H1 (cell line): ENCODE measurements around the gene CLPTM1L. TPM values are rescaled to one million over a fixed set of nuclear protein-coding genes. Genes with fewer than 3 reads are reported as not detected.

Experiments
- CTCF ChIA-PET: fragments of 300-600 bp; sonication (Branson Sonifier 250); formaldehyde crosslinking; loops from one replicate; lab custom pipeline; 2021; ENCODE audit not compliant: partially characterized antibody; lab: Charles Lee
- POLR2A ChIA-PET: fragments of 300-600 bp; sonication (Branson Sonifier 250); formaldehyde crosslinking; loops from one replicate; lab custom pipeline; 2021; ENCODE audit warnings: inconsistent platforms; ENCODE audit not compliant: partially characterized antibody; lab: Charles Lee
- DNase-seq, 2 experiments: peaks; one replicate each; pipeline versions ENCODE4 v3.0.0 to v3.0.0-alpha.2; 2010 to 2022; ENCODE audit warnings: low spot score in 2 of 2, low read depth in 1 of 2, mixed read lengths in 1 of 2
- FAIRE-seq: peaks from 2 replicates; lab custom pipeline; 2011; peaks lifted over from hg19 to GRCh38; lab: Jason Lieb, UNC
- H2AFZ ChIP-seq: 2 replicates; pipeline ENCODE4 v1.8.1; 2012; ENCODE audit warnings: low read length, inconsistent platforms
- H2AK5ac ChIP-seq: 2 replicates; pipeline ENCODE4 v1.6.1; 2013; ENCODE audit warnings: low read depth, low read length
- H2BK120ac ChIP-seq: replicated peaks from 2 replicates; pipeline ENCODE3; 2013; ENCODE audit warnings: low read depth, low read length, inconsistent platforms
- H2BK12ac ChIP-seq: 2 replicates; pipeline ENCODE4 v1.6.1; 2013; ENCODE audit warnings: low read depth, low read length
- H2BK15ac ChIP-seq: 2 replicates; pipeline ENCODE4 v1.6.1; 2013; ENCODE audit warnings: low read length
- H2BK20ac ChIP-seq: 2 replicates; pipeline ENCODE4 v1.6.1; 2013; ENCODE audit warnings: low read length
- H2BK5ac ChIP-seq: 2 replicates; pipeline ENCODE4 v1.6.1; 2013; ENCODE audit warnings: low read depth, low read length
- H3K14ac ChIP-seq: 2 replicates; pipeline ENCODE4 v1.6.1; 2013; ENCODE audit warnings: inconsistent platforms; ENCODE audit not compliant: insufficient read length
- H3K18ac ChIP-seq: 2 replicates; pipeline ENCODE4 v1.6.1; 2013; ENCODE audit warnings: low read length; ENCODE audit errors: extremely low read depth
- H3K23ac ChIP-seq: 2 replicates; pipeline ENCODE4 v1.6.1; 2013; ENCODE audit warnings: inconsistent platforms; ENCODE audit not compliant: insufficient read length
- H3K23me2 ChIP-seq: 2 replicates; pipeline ENCODE4 v1.6.1; 2013; ENCODE audit warnings: low read depth, low read length
- H3K27ac ChIP-seq: 2 replicates; pipeline ENCODE4 v1.6.1; 2011; ENCODE audit warnings: low read depth, low read length, inconsistent platforms
- H3K27me3 ChIP-seq, 4 experiments: replicated peaks in 1 of 4; 1 replicate in 1 of 4; 2 replicates in 3 of 4; pipeline versions ENCODE4 v1.6.1 to v1.8.1; 2011 to 2013; ENCODE audit warnings: low read length in 3 of 4, mild to moderate bottlenecking in 3 of 4, inconsistent platforms in 2 of 4, mixed read lengths in 2 of 4, moderate library complexity in 1 of 4; ENCODE audit not compliant: control insufficient read depth in 3 of 4, insufficient read depth in 3 of 4; ENCODE audit errors: extremely low read depth in 1 of 4
- H3K36me3 ChIP-seq, 4 experiments: 2 replicates each; pipeline versions ENCODE4 v1.6.1 to v1.8.1; 2011 to 2013; ENCODE audit warnings: mild to moderate bottlenecking in 4 of 4, low read length in 3 of 4, moderate library complexity in 2 of 4, control low read depth in 1 of 4, inconsistent platforms in 1 of 4; ENCODE audit not compliant: insufficient read depth in 4 of 4, control insufficient read depth in 2 of 4
- H3K4ac ChIP-seq: replicated peaks from 2 replicates; pipeline ENCODE3; 2013; ENCODE audit warnings: low read length, low read depth, mixed read lengths, inconsistent platforms; ENCODE audit not compliant: insufficient read length
- H3K4me1 ChIP-seq, 4 experiments: replicated peaks in 1 of 4; 1 replicate in 1 of 4; 2 replicates in 3 of 4; pipeline versions ENCODE4 v1.6.1 to v1.8.1; 2011 to 2013; ENCODE audit warnings: low read length in 3 of 4, inconsistent platforms in 2 of 4, mixed read lengths in 1 of 4; ENCODE audit not compliant: insufficient read depth in 4 of 4, control insufficient read depth in 3 of 4
- H3K4me2 ChIP-seq, 2 experiments: 2 replicates each; pipeline versions ENCODE4 v1.6.1 to v1.8.1; 2011 to 2013; ENCODE audit warnings: low read depth in 2 of 2, low read length in 2 of 2, control low read depth in 1 of 2, inconsistent platforms in 1 of 2, mild to moderate bottlenecking in 1 of 2; ENCODE audit not compliant: insufficient read depth in 1 of 2
- H3K4me3 ChIP-seq, 4 experiments: fragments of 200-600, 300-600 bp in 1 of 4; sonication (generic), shearing (Covaris generic), sonication (Bioruptor Twin) in 1 of 4; 2 replicates each; pipeline versions ENCODE4 v1.5.1 to v1.8.1; 2011 to 2016; ENCODE audit warnings: low read length in 4 of 4, low read depth in 3 of 4, control low read depth in 2 of 4, inconsistent platforms in 2 of 4, mild to moderate bottlenecking in 2 of 4, mixed read lengths in 1 of 4, moderate library complexity in 1 of 4; ENCODE audit not compliant: insufficient read depth in 2 of 4; ENCODE audit errors: extremely low read depth in 1 of 4
- H3K56ac ChIP-seq: replicated peaks from 2 replicates; pipeline ENCODE3; 2013; ENCODE audit warnings: low read depth, mild to moderate bottlenecking, mixed read lengths, low read length, inconsistent platforms; ENCODE audit not compliant: insufficient read length
- H3K79me1 ChIP-seq: 2 replicates; pipeline ENCODE4 v1.6.1; 2013; ENCODE audit warnings: low read depth, low read length, control low read depth
- H3K79me2 ChIP-seq, 2 experiments: 2 replicates each; pipeline versions ENCODE4 v1.6.1 to v1.8.1; 2012 to 2013; ENCODE audit warnings: low read length in 2 of 2, mild to moderate bottlenecking in 2 of 2, inconsistent platforms in 1 of 2; ENCODE audit not compliant: insufficient read depth in 2 of 2, control insufficient read depth in 1 of 2
- H3K9ac ChIP-seq, 4 experiments: replicated peaks in 1 of 4; 1 replicate in 1 of 4; 2 replicates in 3 of 4; pipeline versions ENCODE4 v1.6.1 to v1.8.1; 2011 to 2013; ENCODE audit warnings: low read depth in 3 of 4, low read length in 3 of 4, control low read depth in 2 of 4, mild to moderate bottlenecking in 2 of 4, moderate library complexity in 2 of 4, inconsistent platforms in 1 of 4; ENCODE audit errors: extremely low read depth in 1 of 4
- H3K9me3 ChIP-seq, 2 experiments: 2 replicates each; pipeline versions ENCODE4 v1.6.1 to v1.8.1; 2012 to 2013; ENCODE audit warnings: mild to moderate bottlenecking in 2 of 2, moderate library complexity in 2 of 2, control low read depth in 1 of 2, inconsistent platforms in 1 of 2, low read depth in 1 of 2, low read length in 1 of 2, mixed read lengths in 1 of 2; ENCODE audit not compliant: insufficient read depth in 2 of 2
- H4K20me1 ChIP-seq, 2 experiments: replicated peaks in 1 of 2; 2 replicates each; pipeline versions ENCODE3 to v1.8.1; 2011 to 2013; ENCODE audit warnings: inconsistent platforms in 2 of 2, low read length in 2 of 2, mild to moderate bottlenecking in 1 of 2; ENCODE audit not compliant: insufficient read depth in 2 of 2, control insufficient read depth in 1 of 2
- H4K5ac ChIP-seq: 2 replicates; pipeline ENCODE4 v1.6.1; 2013; ENCODE audit warnings: low read length, low read depth, mixed read lengths, inconsistent platforms; ENCODE audit not compliant: insufficient read length
- H4K8ac ChIP-seq: 2 replicates; pipeline ENCODE4 v1.8.0; 2013; ENCODE audit warnings: mild to moderate bottlenecking, moderate library complexity, low read length, inconsistent platforms; ENCODE audit not compliant: insufficient read depth; ENCODE audit errors: extremely low read depth
- H4K91ac ChIP-seq: replicated peaks from 2 replicates; pipeline ENCODE3; 2013; ENCODE audit warnings: low read length, mixed read lengths, inconsistent platforms; ENCODE audit not compliant: insufficient read length
- ASH2L ChIP-seq: fragments of 200-600, 300-600 bp; sonication (generic); IDR thresholded peaks from one replicate; pipeline ENCODE4 v1.7.1; 2017; ENCODE audit warnings: low read length
- BRCA1 ChIP-seq: IDR thresholded peaks from 2 replicates; pipeline ENCODE4 v1.6.1; 2012; ENCODE audit warnings: low read depth, low read length, improper control_type of control experiment
- CHD1 ChIP-seq: IDR thresholded peaks from 2 replicates; pipeline ENCODE4 v1.6.1; 2012; ENCODE audit warnings: low read depth, low read length, improper control_type of control experiment
- CREB1 ChIP-seq: IDR thresholded peaks from 2 replicates; pipeline ENCODE4 v1.6.1; 2012; ENCODE audit warnings: inconsistent platforms
- EP300 ChIP-seq, 2 experiments: IDR thresholded peaks; 1 replicate in 1 of 2; 2 replicates in 1 of 2; pipeline ENCODE4 v1.6.1; 2011 to 2012; ENCODE audit warnings: low read depth in 2 of 2, low read length in 2 of 2, mild to moderate bottlenecking in 2 of 2, borderline replicate concordance in 1 of 2, inconsistent platforms in 1 of 2, moderate library complexity in 1 of 2
- HDAC6 ChIP-seq: IDR thresholded peaks from one replicate; pipeline ENCODE4 v1.7.1; 2012; ENCODE audit warnings: low read depth, mild to moderate bottlenecking, inconsistent platforms, low read length, moderate library complexity
- JUN ChIP-seq: IDR thresholded peaks from 2 replicates; pipeline ENCODE4 v1.6.1; 2011; ENCODE audit warnings: low read depth, mild to moderate bottlenecking, improper control_type of control experiment, low read length
- KDM4A ChIP-seq: IDR thresholded peaks from one replicate; pipeline ENCODE4 v1.7.1; 2012; ENCODE audit warnings: low read depth, mild to moderate bottlenecking, moderate library complexity, low read length, inconsistent platforms; ENCODE audit not compliant: severe bottlenecking
- SIN3A ChIP-seq, 2 experiments: IDR thresholded peaks in 1 of 2; conservative IDR thresholded peaks in 1 of 2; 2 replicates each; pipeline ENCODE4 v1.6.1; 2011 to 2012; ENCODE audit warnings: low read length in 2 of 2, improper control_type of control experiment in 1 of 2, low read depth in 1 of 2, mild to moderate bottlenecking in 1 of 2
- TAF7 ChIP-seq: optimal IDR thresholded peaks from 2 replicates; pipeline ENCODE3; 2011; ENCODE audit warnings: low read depth, mild to moderate bottlenecking, inconsistent platforms, low read length, moderate library complexity, borderline replicate concordance
- TBP ChIP-seq: IDR thresholded peaks from 2 replicates; pipeline ENCODE4 v1.6.1; 2011; ENCODE audit warnings: low read depth, low read length, improper control_type of control experiment
- TEAD4 ChIP-seq: IDR thresholded peaks from 2 replicates; pipeline ENCODE4 v1.6.1; 2012; ENCODE audit warnings: low read depth, low read length, inconsistent platforms, mixed read lengths
- YY1 ChIP-seq: IDR thresholded peaks from 2 replicates; pipeline ENCODE4 v1.6.1; 2011; ENCODE audit warnings: low read depth, mild to moderate bottlenecking, low read length
- WGBS, 2 experiments: shearing (Covaris generic) in 1 of 2; methylation state at CpG; one replicate each; pipeline versions ENCODE4 v1.1.6 to v1.1.7; 2013 to 2015; ENCODE audit warnings: low lambda C conversion rate in 2 of 2, mixed read lengths in 2 of 2, inconsistent platforms in 1 of 2, low coverage in 1 of 2, missing lambda C conversion rate in 1 of 2; ENCODE audit not compliant: insufficient replicate concordance in 2 of 2, insufficient coverage in 1 of 2, insufficient read length in 1 of 2; ENCODE audit errors: extremely low coverage in 1 of 2, missing lambda C conversion rate in 1 of 2; 5-methylcytosine and 5-hydroxymethylcytosine counted together
- polyA plus RNA-seq, 7 experiments: library from polyadenylated mRNA; depleted of rRNA in 3 of 7; stranded (reverse) in 5 of 7; unstranded in 2 of 7; fragments of >200 nt in 5 of 7; fragments of 200-250 nt in 2 of 7; gene quantifications; 1 replicate in 5 of 7; 2 replicates in 1 of 7; 4 replicates in 1 of 7; pipeline versions ENCODE4 v1.2.1 to v1.2.3, GENCODE V29; 2011 to 2013; ENCODE audit warnings: missing spikeins in 2 of 7, mixed read lengths in 2 of 7
- total RNA-seq: library from RNA; stranded (reverse); fragmentation: NEBNext Ultra II Directional; extraction: Animal tissue kit (Norgen Biotek cat#: 25700); gene quantifications from 2 replicates; pipeline ENCODE4 v1.2.1, GENCODE V29; 2021
- TF ChIP-seq, protein P1 (sequence below): IDR thresholded peaks from 2 replicates; pipeline ENCODE4 v1.6.1; 2012; ENCODE audit warnings: inconsistent platforms

Gene CLPTM1L
- total and polyA plus RNA-seq, 2 of the 8 experiments (the other 6 are each of a cell fraction or from before 2014, with no cell fraction given) = 102 to 119 TPM

- H3K4me1 ChIP-seq = no peaks in the 10 kb centered on the region
- no peak overlapping the region for H2BK12ac ChIP-seq
- peaks cover 0 to 4% of the 10 kb centered on the region in 2 experiments; a peak in 1 of 4 replicates for H3K9me3 ChIP-seq
- H3K79me2 ChIP-seq = peaks cover 0 to 30% of the 10 kb centered on the region in 2 experiments; a peak in 3 of 4 replicates
- FAIRE-seq = no peak
- TF ChIP-seq BRCA1 = no peak
- TF ChIP-seq YY1 = no peak
- TF ChIP-seq, protein P1, sequence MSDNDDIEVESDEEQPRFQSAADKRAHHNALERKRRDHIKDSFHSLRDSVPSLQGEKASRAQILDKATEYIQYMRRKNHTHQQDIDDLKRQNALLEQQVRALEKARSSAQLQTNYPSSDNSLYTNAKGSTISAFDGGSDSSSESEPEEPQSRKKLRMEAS = no peak
- no peak for TF ChIP-seq TAF7
- TF ChIP-seq TEAD4 = no peak
- no peak for TF ChIP-seq ASH2L
- no peak for TF ChIP-seq KDM4A
- TF ChIP-seq SIN3A (conservative IDR thresholded peaks at IDR 0.05 in 1 of 2, IDR thresholded peaks at IDR 0.05 in 1 of 2; ENCODE audit: low read depth in 1 of 2, low read length in 2 of 2) = no peak
- no peak for TF ChIP-seq CHD1
- no peak for TF ChIP-seq EP300 (IDR thresholded peaks at IDR 0.05; ENCODE audit: borderline replicate concordance in 1 of 2, low read depth in 2 of 2, low read length in 2 of 2)
- no peak for TF ChIP-seq HDAC6
- no peak for TF ChIP-seq CREB1
- no peak for TF ChIP-seq JUN
- TF ChIP-seq TBP = no peak
- H4K91ac ChIP-seq = no peak overlapping the region
- H2AFZ ChIP-seq = no peak overlapping the region
- H2BK5ac ChIP-seq = no peak overlapping the region
- no peak overlapping the region for H2AK5ac ChIP-seq
- no peak overlapping the region for H3K9ac ChIP-seq
- H3K23ac ChIP-seq = no peak overlapping the region
- H3K56ac ChIP-seq = no peak overlapping the region
- H3K4me3 ChIP-seq = no peak overlapping the region
- 91% methylated on average over 10 of the region's 12 CpGs; no CpG with 5 or more reads in 1 of the 2 experiments for WGBS, 2 experiments
- H2BK20ac ChIP-seq = no peak overlapping the region
- H3K36me3 ChIP-seq = peaks cover 0 to 7% (median 2%) of the 10 kb centered on the region in 4 experiments; a peak in 4 of 8 replicates
- peaks cover 6 to 12% of the 10 kb centered on the region in 2 experiments for H4K20me1 ChIP-seq
- H4K5ac ChIP-seq = no peak overlapping the region
- H2BK120ac ChIP-seq = no peak overlapping the region
- no peak overlapping the region for H4K8ac ChIP-seq
- POLR2A ChIA-PET = interaction anchor here (1.0 to 1.4 kb wide), 2 partner anchors 11 to 24 kb away, joined by 3 read pairs; no protein-coding TSS in a partner anchor
- no peak for DNase-seq
- H3K4me2 ChIP-seq = no peak overlapping the region
- H3K4ac ChIP-seq = no peak overlapping the region
- no peaks in the 10 kb centered on the region for H3K27me3 ChIP-seq
- CTCF ChIA-PET = interaction anchor here (0.7 to 1.6 kb wide), 6 partner anchors 9 to 183 kb away, joined by 3 to 5 read pairs (median 4); no protein-coding TSS in a partner anchor
- peaks cover 5% of the 10 kb centered on the region; the same call in 1 of the 2 replicates for H3K79me1 ChIP-seq
- H3K23me2 ChIP-seq = no peaks in the 10 kb centered on the region
- H2BK15ac ChIP-seq = no peak overlapping the region
- no peak overlapping the region for H3K14ac ChIP-seq
- H3K27ac ChIP-seq = no peak overlapping the region
- H3K18ac ChIP-seq = no peak overlapping the region
Measured at GRCh38 chr5:1285141-1285540, 59.8 kb downstream of the CLPTM1L start.
